NOMO-1 treated with DMSO at 0.1 percent for 48 hours (cell line): ENCODE measurements around the gene ITPK1.
"Not testable (repeated sequence)": the region's sequence is repeated elsewhere in the genome, so short reads cannot be mapped to it uniquely, and the experiment has no call there.

Experiments used
- DNase-seq: peaks from one replicate; lab custom pipeline; 2025; ENCODE audit not compliant: unreplicated experiment; lab: John Stamatoyannopoulos, UW

The ITPK1 gene

DNA sequence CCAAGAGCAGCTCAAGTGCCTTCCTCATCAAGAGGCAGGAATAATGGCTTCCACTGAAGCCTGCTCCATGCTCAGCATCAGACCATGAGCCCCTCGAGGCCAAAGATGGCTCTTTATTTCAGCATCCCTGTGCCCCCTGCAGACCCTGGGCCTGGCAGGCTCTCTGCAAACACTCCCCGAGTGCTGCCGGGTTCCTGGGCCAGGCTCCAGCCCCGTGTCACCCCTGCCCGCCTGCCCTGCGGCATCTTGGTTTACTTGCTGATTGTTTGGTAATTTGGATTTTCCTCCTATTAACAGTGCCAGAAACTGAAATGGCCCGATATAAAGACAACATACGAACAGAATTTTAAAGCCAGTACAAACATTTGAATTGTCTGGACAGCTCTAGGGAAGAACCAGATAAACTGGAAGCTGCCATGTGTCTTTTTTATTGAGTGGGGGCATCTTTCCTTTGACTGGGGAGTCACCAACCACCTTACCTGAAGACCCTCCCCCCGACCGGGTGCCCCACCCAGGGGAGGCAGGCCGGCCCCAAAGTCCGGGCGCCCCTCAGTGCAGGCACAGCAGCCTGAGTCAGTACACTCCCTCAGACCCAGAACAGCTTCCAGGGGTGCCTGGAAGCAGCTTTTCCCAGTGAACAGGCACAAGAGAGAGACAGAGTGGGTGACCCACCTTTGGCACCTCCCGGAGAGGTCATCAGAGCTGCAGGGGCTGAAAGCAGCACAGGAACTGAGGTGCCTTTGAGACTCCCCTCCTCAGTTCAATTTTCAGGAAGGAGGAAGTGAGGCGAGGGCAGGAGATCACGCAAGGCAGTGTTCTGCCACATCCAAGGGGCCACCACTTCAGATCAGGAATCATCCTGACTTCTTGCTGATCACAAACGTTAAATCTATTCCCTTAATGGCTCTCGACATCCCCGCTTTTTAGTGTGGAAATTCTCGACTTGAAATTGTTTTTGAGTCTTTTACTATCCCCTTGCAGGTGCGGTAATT, 30.6 kb downstream of the ITPK1 start:
- peak; percentile 37 for DNase-seq

DNA sequence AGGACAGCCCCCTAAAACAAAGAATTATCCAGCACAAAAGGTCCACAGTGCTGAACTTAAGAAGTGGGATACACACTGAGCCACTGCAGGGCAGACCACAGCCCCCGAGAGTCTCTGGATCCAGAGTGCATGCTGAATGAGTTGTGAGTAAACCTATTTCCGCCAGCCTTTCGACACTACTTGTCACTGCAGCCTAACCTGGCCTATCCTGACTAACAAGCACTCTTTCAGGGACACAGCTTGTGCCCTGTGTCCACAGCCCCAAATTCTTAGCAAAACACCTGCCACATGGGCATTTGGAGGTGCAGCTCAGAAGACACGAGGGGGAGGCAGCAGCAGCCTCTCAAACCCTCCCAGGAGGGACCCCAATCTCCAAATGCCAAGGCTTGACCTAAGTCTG, 31.3 kb downstream of the ITPK1 start:
- no peak for DNase-seq

DNA sequence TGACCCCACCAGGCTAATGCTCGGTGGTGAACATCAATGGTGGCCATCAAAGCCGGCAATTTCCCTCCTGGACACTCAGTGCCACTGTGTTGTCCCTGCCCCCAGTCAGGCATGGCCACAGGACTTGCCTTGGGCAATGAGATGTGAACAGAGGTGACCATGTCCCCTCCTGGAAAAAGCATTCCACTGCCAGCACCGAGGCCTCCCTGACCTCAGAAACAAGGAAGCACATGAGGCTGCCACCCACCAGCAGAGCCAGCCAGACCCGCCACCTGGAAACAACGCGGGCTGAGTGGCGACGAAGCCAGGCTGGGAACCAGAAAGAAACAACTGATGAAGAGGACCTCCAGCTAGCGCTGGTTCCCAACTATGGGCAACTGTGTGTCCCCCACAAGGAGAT, 31.8 kb downstream of the ITPK1 start:
- no peak for DNase-seq

DNA sequence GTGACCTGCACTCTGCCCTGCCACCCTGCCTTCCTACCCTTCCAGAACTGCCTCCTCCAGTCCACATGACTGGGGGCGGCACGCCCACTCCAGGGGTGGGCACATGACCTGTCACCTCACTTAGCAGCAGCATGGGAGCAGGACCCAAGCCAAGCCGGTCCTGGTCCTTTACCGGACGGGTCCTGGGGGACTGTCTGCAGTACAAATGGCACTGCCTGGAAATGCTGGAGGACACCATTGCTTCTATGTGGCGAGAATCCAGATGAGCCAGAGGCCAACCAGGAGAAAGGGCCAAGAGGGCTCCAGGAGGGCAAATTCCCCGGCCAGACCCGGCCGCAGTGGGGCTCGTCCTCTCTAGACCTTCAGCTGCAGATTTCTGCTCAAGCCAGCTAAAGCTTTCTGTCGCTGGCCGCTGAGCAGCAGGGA, 33.1 kb downstream of the ITPK1 start:
- no peak for DNase-seq

DNA sequence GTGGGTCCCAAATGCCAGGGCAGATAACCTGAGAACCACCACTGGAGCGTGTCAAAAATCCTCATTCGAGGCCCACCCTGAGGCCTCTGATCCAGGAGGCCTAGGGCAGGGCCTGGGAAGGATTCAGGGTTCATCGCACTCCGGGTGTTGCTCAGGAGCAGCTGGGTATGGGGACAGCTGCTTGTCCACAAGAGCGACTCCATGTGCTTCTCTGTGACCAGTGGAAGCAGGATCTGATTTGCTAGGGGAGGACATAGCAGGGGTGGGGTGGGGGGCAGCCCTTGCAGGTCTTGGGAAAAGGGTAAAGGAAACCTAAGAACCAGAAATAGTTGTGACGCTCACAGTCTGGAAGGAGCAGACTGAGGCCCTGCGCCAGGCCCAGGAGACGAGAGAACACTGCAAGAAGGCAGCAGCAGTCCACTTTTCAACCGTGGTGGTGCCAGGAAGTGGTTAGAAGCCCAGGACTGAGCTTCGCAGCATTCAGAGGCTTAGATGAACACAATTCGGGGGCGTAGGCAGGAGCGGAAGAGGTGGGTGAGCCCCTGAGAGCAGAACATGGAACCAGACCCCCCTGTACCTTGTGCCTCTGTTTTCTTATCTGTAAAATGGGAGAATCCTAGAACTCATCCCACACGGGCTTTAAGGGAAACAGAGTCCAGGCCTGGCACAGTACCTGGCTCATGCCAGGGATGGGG, 33.7 kb downstream of the ITPK1 start:
- no peak for DNase-seq

DNA sequence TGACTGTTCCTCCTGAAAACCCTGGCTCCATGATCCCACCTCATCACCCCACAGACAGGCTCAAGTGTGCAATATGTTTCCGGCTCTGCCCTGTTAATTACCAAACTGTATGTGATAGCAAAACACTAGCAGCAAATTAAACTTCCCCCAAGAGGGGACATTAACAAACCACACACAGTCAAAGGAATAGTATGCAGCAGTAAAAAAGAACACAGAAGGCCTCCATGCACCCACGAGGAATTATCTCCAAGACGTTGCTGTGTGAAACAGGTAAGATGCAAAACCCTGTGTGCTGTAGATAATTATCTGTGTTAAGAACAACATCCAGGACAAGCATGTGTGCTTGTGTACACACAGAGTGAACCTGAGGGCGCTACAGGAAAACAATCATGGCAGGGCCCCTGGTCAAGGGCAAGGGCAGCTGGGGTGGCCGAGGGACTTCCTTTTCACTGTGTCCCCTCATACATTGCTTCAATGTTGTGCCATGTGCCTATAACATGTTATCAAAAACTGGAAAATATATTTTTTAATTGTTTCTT, 35.8 kb downstream of the ITPK1 start:
- DNase-seq = no peak

DNA sequence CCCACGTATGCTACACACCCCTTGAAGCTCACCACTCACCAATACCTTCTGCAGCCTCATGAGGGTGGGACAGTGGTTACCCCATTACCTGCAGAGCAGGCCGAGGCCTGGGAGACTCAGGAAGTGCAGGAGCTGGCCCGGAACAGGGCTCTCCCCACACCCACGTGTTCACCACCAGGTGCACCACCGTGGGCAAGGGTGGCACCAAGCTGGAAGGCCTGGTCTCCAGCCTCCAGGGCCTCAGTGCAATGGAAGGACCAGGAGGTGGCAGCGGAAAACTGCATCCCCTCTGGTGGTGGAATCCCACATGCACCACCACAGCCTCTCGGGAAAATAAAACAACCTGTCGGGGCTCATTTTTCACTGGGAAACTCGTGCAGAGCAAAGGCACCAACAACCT, 36.4 kb downstream of the ITPK1 start:
- DNase-seq = no peak

DNA sequence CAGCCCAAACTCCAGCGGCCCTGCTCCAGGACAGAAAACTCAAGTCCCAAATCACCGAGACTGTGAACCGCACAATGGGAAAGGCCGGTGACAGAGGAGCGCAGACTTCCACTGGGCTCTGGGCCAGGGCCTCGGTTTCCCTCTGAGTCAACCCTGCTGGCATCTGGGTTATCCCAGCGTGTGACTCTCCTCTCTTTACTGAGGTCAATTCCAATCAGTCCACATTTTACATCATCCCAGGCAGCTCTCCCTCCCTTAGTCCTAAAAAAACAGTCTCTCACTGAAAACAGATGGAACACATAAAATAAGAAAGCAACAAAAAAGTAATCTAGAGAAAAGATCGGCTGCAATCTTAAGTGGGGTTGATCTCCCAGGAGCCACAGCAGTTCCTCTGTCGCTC, 36.9 kb downstream of the ITPK1 start:
- DNase-seq = no peak

DNA sequence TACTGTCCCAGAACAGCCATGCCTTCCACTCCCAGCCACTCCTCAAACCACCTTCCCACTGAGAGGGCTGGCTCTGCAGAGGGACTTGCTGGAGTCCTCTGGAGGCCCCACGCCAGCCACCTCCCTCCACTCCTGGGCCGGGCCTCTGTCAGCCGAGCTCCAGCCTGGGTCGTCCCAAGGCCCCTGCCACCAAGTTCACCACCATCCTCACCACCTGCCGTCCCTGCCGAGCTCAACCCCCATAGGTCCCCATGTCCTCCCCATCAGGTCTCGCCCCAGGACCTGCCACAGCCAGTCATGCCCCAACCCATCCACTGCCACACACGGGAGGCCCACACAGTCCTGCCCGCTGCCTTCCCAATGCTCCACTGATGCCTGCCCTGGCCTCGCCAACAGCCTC, 39.0 kb downstream of the ITPK1 start:
- DNase-seq = no peak

DNA sequence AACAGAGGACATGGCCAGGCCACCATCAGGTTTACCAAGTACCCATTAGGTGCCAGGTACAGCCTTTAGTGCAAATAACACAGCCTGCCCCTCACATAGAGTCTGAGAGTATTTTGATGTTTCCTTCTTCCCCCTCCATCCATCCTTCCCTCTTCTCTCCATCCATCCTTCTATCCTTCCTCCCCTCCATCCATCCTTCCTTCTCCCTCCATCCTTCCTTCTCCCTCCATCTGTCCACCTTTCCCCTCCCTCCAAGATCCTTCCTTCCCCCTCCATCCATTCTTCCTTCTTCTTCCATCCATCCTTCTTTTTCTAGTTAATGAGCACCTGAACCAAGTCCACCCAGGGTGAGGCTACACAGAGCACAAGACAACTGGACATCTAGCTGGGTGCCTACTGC, 39.8 kb downstream of the ITPK1 start:
- DNase-seq = no peak

DNA sequence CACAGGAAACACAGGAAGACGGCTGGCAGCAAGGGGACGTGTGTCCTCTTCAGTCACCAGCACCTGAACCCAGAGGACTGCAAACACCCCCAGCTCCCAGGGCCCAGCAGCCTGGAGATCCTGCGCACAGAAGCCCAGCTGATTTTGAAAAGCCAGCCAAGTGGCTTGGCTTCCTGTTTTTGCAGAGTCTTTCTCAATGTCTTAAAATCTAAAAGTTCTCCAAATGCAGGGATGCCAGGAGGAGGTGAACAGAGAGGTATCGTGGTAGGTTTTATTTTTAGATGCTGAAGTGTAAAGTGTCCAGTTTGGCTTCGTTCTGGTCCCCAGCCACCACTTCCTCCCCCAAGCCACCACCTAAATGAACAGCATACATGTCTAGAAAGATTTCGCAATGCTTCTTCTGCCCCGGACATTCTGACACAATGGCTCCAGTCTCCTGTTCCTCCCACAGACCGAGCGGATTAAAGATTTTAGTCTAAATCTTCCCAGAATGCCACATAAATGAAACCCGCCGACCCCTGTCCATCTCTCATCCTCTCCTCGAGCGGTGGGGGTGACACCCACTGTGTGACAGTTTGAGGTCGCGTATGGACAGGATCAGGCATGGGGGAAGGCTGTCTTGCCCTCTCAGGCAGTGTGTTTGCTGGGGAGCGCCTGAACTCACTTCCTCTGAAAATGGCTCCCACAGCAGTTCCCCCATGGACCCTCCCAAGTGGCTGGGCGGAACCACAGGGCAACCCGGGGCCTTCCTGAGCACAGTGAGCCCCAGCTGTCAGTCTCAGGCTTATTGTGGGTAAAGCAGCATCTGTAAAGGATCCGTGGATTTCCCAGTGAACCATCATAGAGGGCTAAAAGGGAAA, 41.6 kb downstream of the ITPK1 start:
- DNase-seq = peak; percentile 99

DNA sequence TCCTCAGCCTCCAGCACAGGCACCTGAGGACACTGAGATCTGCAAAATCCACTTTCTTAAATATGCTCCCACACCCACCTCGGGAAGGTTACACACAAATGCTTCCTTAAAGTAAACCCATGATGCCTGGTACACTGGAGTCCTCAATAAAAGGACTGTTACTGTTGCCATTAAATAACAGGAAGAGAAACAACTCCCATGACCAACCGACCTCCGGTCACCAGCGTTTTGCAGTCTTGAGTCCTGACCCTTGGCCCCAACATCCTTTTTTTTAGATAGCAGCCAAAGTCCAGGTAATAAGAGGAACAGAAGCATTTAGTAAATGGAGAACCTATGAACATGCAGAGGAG, 42.4 kb downstream of the ITPK1 start:
- peak; percentile 78 for DNase-seq

DNA sequence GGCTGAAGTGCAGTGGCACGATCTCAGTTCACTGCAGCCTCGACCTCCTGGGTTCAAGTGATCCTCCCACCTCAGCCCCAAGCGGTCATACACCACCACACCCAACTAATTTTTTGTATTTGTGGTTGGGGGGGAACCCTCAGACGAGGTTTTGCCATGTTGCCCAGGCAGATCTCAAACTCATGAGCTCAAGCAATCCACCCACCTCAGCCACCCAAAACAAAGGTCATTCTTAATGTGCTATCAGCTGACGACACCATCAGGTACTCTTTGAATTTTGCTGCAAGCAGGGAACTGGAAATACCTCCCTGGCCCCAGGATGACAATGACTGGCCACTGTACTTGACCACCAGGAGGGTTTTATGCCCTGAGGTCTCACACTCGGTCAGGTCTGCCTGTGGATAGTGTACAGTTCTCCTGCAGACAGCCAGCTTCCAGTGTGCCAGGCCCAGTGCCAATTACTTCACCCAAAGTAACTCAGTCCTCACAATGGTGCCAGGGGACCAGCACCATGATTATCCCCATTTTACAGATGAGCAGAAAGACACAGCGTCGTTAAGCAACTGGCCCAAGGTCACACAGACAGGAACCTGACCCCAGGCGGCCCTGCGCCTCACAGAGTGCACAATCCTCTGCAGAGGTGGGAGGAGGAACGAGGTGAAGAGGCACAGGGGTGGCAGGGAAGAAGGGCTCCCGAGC, 42.9 kb downstream of the ITPK1 start:
- DNase-seq = no peak

DNA sequence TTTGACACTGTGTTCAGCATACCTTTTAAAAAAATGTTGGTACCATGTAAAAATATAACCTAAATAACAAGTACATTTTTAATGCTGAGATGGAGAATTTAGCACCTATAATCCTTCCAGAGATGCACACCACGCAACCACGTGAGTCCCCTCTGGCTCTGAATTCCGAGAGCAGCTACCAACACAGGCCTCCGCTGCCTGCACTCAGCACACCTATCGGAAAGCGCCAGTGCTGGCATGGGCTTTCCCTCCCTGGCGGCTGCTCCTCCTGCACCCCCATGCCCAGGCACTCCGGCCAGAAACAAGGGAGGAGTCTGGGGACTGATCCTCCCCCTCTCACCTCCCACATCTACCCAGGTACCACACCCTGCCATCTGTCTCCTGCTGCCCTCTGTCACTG, 47.0 kb downstream of the ITPK1 start:
- DNase-seq = no peak

DNA sequence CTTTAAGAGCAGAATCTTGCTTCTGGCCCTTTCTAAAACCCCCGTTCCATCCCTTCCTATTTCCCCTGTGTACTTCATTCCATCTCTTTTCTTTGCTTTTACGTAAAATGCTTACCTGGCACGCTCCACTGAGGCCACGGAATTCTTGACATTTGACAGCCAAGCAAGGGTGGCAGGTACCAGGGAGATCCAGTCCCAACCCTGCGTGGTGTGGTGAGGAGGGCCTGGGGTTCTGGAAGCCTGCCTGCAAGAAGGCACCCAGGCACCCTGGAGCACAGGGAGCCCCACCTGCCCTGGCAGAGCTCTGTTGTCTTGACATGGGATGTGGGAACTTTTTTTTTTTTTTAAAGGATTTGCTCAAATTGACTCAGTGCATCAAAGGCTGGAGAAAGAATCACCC, 48.6 kb downstream of the ITPK1 start:
- no peak for DNase-seq

DNA sequence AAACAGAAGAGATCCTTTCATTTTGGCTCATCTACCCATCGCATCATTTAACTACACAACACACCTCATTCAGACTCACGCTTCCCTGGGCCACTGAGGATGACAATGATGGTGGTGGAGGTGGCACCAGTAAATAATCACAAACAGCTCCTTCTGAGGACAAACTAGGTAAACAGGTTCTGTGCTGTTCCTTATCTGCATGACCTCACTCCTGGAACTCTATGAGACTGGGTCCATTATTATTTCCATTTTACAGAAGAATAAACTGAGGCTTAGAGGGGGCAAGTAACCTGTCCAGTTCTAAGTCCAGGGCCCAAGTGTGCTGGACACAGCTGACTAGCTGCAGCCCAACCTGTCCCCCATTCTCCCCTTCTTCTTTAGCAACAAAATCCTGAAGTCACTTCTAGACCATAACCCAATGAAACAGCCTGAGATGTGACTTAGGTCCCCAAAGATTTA, 50.4 kb downstream of the ITPK1 start:
- DNase-seq = no peak

DNA sequence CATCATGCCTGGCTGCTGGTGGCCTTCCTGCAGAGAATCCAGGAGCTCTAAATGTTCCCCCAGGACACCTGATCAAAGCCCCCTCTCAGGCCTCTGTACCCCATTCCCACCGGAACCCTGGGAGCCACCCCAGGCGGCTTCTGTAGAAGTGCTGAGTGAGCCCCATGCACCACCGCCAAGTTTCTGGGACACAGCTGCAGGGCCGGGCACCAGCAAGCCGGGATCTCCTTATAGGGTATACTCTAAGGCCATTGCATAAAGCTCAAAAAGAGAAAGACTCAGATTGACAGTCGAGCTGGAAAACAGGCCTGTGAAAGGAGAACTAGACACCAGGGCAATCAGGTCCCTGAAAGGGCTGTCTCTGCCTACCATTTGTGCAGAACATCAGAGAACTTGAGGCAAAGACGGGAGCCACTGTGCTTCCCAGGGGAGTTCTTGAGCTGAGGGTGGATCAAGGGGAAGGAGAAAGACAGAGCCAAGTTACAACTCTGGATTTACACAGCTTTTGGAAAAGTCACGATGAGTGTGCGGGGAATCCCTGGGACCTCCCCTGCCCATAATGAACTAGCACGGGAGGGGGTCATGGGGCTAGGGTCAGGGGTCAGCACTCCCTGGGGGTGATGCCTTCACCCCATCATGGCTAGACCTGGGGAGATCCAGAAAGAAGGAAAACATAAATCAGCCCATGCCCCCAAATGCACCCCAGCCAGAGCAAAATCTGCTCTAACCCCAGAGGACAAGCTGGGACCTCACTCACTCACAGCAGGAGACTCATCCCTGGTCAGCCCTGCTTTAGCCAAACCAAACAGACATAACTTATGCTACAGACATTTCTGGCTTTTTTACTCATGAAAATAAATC, 51.1 kb downstream of the ITPK1 start:
- no peak for DNase-seq

DNA sequence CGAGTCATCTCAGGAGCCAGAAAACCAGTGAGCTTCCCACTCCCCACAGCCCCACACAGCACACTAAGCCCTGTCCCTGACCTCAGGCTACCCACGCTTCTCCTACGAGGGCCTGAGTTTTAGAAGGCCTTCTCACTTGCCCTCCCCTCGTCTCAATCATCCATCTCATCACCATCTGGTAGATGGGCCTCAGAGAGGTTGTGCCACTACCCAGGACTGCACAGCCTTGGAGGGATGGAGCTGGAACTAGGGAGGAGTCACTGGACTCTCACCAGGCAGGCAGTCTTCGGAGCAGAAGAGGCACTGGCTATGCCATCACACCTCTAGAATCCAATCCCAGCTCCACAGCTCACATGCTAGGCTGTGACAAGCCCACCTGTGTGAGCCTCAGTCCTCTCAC, 52.3 kb downstream of the ITPK1 start:
- no peak for DNase-seq

DNA sequence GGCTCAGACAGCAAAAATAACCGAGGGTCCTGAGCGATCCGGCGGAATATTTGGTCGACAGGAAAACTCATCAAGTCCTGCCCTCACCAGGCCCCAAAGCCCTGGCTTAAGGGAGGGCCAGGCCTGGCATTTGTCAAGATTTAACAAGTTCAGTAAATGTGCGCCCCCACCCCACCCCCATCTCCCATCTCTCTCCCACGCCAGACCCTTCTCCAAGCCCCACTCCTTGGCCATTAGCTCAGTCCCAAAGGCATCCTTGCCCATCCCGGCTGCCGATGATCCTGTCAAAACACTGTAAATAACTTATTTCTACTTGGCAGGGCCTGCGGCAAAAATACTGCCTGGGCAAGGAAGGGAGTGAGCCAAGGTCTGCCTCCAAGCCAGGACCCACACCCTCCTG, 52.8 kb downstream of the ITPK1 start:
- DNase-seq = no peak

DNA sequence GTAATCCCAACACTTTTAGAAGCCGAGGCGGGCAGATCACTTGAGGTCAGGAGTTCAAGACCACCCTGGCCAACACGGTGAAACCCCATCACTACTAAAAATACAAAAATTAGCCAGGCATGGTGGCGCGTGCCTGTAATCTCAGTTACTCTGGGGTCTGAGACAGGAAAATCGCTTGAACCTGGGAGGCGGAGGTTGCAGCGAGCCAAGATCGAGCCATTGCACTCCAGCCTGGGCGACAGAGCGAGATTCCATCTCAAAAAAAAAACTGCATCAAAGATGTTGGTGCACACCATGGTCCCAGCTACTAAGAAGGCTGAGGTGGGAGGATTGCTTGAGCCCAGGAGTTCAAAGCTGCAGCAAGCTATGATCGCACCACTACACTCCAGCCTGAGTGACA, 53.7 kb downstream of the ITPK1 start:
- DNase-seq = not testable (repeated sequence)
